IMR-90 (cell line): Measurements from ENCODE around the gene TSPAN14. TPM values are rescaled to one million over a fixed set of nuclear protein-coding genes. Genes with fewer than 3 reads are reported as not detected.
A peak's percentile ranks its signal among the peaks of the same experiment; 100 is the strongest.

Source experiments
- ATAC-seq: fragments of 200-7000 bp; cut with Tn5 transposase; 2 replicates; pipeline ENCODE4 v1.9.1; 2020; ENCODE audit warnings: low read depth, mild to moderate bottlenecking, moderate library complexity
- BruUV-seq: library from RNA; stranded (reverse); fragments of 400-500 nt; replicated peaks from 2 replicates; lab custom pipeline; 2021; lab: Mats Ljungman, UMichigan
- CTCF ChIA-PET: fragments of 300-600 bp; formaldehyde crosslinking; extraction: SDS; loops from one replicate; lab custom pipeline; 2021; ENCODE audit warnings: antibody characterized with exemption; lab: Yijun Ruan, JAX
- POLR2A ChIA-PET: fragments of 300-600 bp; sonication (Branson Sonifier 250); formaldehyde crosslinking; loops from one replicate; lab custom pipeline; 2022; ENCODE audit warnings: antibody characterized with exemption; ENCODE audit not compliant: unreplicated experiment; lab: Charles Lee
- DNase-seq: peaks from one replicate; pipeline ENCODE4 v3.0.0; 2013
- H2AFZ ChIP-seq: replicated peaks from 2 replicates; pipeline ENCODE3; 2013; ENCODE audit warnings: low read length, mild to moderate bottlenecking; ENCODE audit not compliant: poor library complexity
- H2AK5ac ChIP-seq: 2 replicates; pipeline ENCODE4 v1.6.1; 2013; ENCODE audit warnings: low read depth, low read length, inconsistent platforms
- H2AK9ac ChIP-seq: replicated peaks from 2 replicates; pipeline ENCODE3; 2013; ENCODE audit warnings: mild to moderate bottlenecking, low read depth, low read length, moderate library complexity; ENCODE audit not compliant: poor library complexity
- H2BK120ac ChIP-seq: 2 replicates; pipeline ENCODE4 v1.6.1; 2013; ENCODE audit warnings: low read depth, low read length, inconsistent platforms
- H2BK15ac ChIP-seq: 3 replicates; pipeline ENCODE4 v1.6.1; 2013; ENCODE audit warnings: low read depth, low read length, inconsistent platforms
- H2BK20ac ChIP-seq: 2 replicates; pipeline ENCODE4 v1.6.1; 2013; ENCODE audit warnings: low read depth, mild to moderate bottlenecking, inconsistent platforms, low read length, moderate library complexity
- H2BK5ac ChIP-seq: 2 replicates; pipeline ENCODE4 v1.6.1; 2013; ENCODE audit warnings: mild to moderate bottlenecking, low read depth, low read length, inconsistent platforms; ENCODE audit not compliant: poor library complexity, severe bottlenecking
- H3K14ac ChIP-seq: replicated peaks from 2 replicates; pipeline ENCODE4 v1.6.1; 2013; ENCODE audit warnings: low read depth, low read length, inconsistent platforms
- H3K18ac ChIP-seq: 2 replicates; pipeline ENCODE4 v1.6.1; 2013; ENCODE audit warnings: low read depth, low read length, control low read depth
- H3K23ac ChIP-seq: 2 replicates; pipeline ENCODE4 v1.6.1; 2013; ENCODE audit warnings: low read depth, low read length, inconsistent platforms
- H3K27ac ChIP-seq: 2 replicates; pipeline ENCODE4 v1.5.1; 2013; ENCODE audit warnings: mild to moderate bottlenecking, control low read depth, low read length; ENCODE audit not compliant: insufficient read depth
- H3K27me3 ChIP-seq: 2 replicates; pipeline ENCODE4 v1.6.1; 2013; ENCODE audit warnings: low read length; ENCODE audit not compliant: control insufficient read depth, insufficient read depth
- H3K36me3 ChIP-seq: 2 replicates; pipeline ENCODE4 v1.6.1; 2013; ENCODE audit warnings: low read length, mixed read lengths; ENCODE audit not compliant: control insufficient read depth, insufficient read depth
- H3K4ac ChIP-seq: 2 replicates; pipeline ENCODE4 v1.6.1; 2013; ENCODE audit warnings: low read depth, low read length, inconsistent platforms
- H3K4me1 ChIP-seq: 2 replicates; pipeline ENCODE4 v1.6.1; 2013; ENCODE audit warnings: low read length, mixed read lengths; ENCODE audit not compliant: control insufficient read depth, insufficient read depth
- H3K4me2 ChIP-seq: 2 replicates; pipeline ENCODE4 v1.6.1; 2013; ENCODE audit warnings: low read depth, mild to moderate bottlenecking, control low read depth, low read length, moderate library complexity
- H3K4me3 ChIP-seq: 2 replicates; pipeline ENCODE4 v1.5.1; 2013; ENCODE audit warnings: low read depth, mild to moderate bottlenecking, control low read depth, low read length, moderate library complexity; ENCODE audit not compliant: insufficient read depth
- H3K56ac ChIP-seq: 2 replicates; pipeline ENCODE4 v1.6.1; 2013; ENCODE audit warnings: low read length, inconsistent platforms; ENCODE audit not compliant: insufficient read depth; ENCODE audit errors: extremely low read depth
- H3K79me1 ChIP-seq, 2 experiments: 2 replicates each; pipeline ENCODE4 v1.6.1; 2013; ENCODE audit warnings: low read length in 2 of 2, inconsistent platforms in 1 of 2, low read depth in 1 of 2
- H3K9ac ChIP-seq: 2 replicates; pipeline ENCODE4 v1.6.1; 2013; ENCODE audit warnings: low read depth, low read length, control low read depth
- H3K9me1 ChIP-seq: 2 replicates; pipeline ENCODE4 v1.6.1; 2013; ENCODE audit warnings: low read length, inconsistent platforms; ENCODE audit not compliant: insufficient read depth
- H3K9me3 ChIP-seq: 2 replicates; pipeline ENCODE4 v1.6.1; 2013; ENCODE audit warnings: low read length; ENCODE audit not compliant: control insufficient read depth, insufficient read depth
- H4K20me1 ChIP-seq: 2 replicates; pipeline ENCODE4 v1.6.1; 2013; ENCODE audit warnings: low read length, inconsistent platforms; ENCODE audit not compliant: insufficient read depth
- H4K5ac ChIP-seq: 2 replicates; pipeline ENCODE4 v1.6.1; 2013; ENCODE audit warnings: mild to moderate bottlenecking, low read depth, low read length, control low read depth
- H4K8ac ChIP-seq, 2 experiments: 2 replicates each; pipeline ENCODE4 v1.6.1; 2013; ENCODE audit warnings: low read depth in 2 of 2, low read length in 2 of 2, control low read depth in 1 of 2, inconsistent platforms in 1 of 2
- H4K91ac ChIP-seq: 2 replicates; pipeline ENCODE4 v1.6.1; 2013; ENCODE audit warnings: low read depth, low read length, inconsistent platforms; ENCODE audit not compliant: insufficient read depth
- CHD1 ChIP-seq: IDR thresholded peaks from 2 replicates; pipeline ENCODE4 v1.6.1; 2012; ENCODE audit warnings: low read depth, low read length, improper control_type of control experiment
- FOS ChIP-seq: fragments of 150-350 bp; IDR thresholded peaks from 2 replicates; pipeline ENCODE4 v1.6.1; 2016; ENCODE audit warnings: low read depth, low read length
- MXI1 ChIP-seq: IDR thresholded peaks from 2 replicates; pipeline ENCODE4 v1.6.1; 2012; ENCODE audit warnings: low read depth, mild to moderate bottlenecking, low read length, moderate library complexity, borderline replicate concordance
- NFE2L2 ChIP-seq: fragments of 150-350 bp; IDR thresholded peaks from 2 replicates; pipeline ENCODE4 v1.6.1; 2016; ENCODE audit warnings: low read depth, mild to moderate bottlenecking, low read length
- RAD21 ChIP-seq: IDR thresholded peaks from 2 replicates; pipeline ENCODE4 v1.6.1; 2012; ENCODE audit warnings: low read length, improper control_type of control experiment
- RCOR1 ChIP-seq: IDR thresholded peaks from 2 replicates; pipeline ENCODE4 v1.6.1; 2012; ENCODE audit warnings: mild to moderate bottlenecking, low read length, improper control_type of control experiment; ENCODE audit not compliant: insufficient replicate concordance
- RFX5 ChIP-seq: IDR thresholded peaks from 2 replicates; pipeline ENCODE4 v1.8.0; 2012; ENCODE audit warnings: low read depth, mild to moderate bottlenecking, low read length, moderate library complexity
- SMC3 ChIP-seq: fragments of 150-350 bp; IDR thresholded peaks from 2 replicates; pipeline ENCODE4 v1.6.1; 2016; ENCODE audit warnings: low read depth, mild to moderate bottlenecking, antibody characterized with exemption, low read length, moderate library complexity
- WGBS, 2 experiments: methylation state at CpG; one replicate each; pipeline versions ENCODE4 v1.1.5 to v1.1.7; 2013; ENCODE audit warnings: missing lambda C conversion rate in 2 of 2; ENCODE audit not compliant: insufficient read length in 1 of 2; ENCODE audit errors: extremely low coverage in 2 of 2; 5-methylcytosine and 5-hydroxymethylcytosine counted together
- dilution Hi-C: fragments of 300-500 bp; cut with HindIII; formaldehyde crosslinking; loops from one replicate; pipeline ENCODE4 v1.14.3; 2018; ENCODE audit warnings: low sequenced_read_pairs; ENCODE audit not compliant: unreplicated experiment
- in situ Hi-C: fragments of 300-500 bp; cut with MboI; formaldehyde crosslinking; loops from 3 replicates; pipeline ENCODE4 v1.14.3; 2019; ENCODE audit warnings: low sequenced_read_pairs, inconsistent platforms, mixed read lengths
- intact Hi-C: fragments of 100-400 bp; cut with micrococcal nuclease; formaldehyde crosslinking; loops from 2 replicates; pipeline ENCODE4 v1.10.0; 2022
- polyA plus RNA-seq, 3 experiments: library from polyadenylated mRNA; depleted of rRNA; stranded (reverse); fragments of >200 nt; gene quantifications; 2 replicates each; pipeline ENCODE4 v1.2.3, GENCODE V29; 2012; ENCODE audit warnings: low replicate concordance in 1 of 3
- total RNA-seq: library from RNA; depleted of rRNA; stranded (reverse); fragments of >200 nt; gene quantifications from 2 replicates; pipeline ENCODE4 v1.2.3, GENCODE V29; 2012
- TF ChIP-seq, protein P1 (sequence below): fragments of 150-350 bp; IDR thresholded peaks from 2 replicates; pipeline ENCODE4 v1.6.1; 2017; ENCODE audit warnings: mild to moderate bottlenecking, antibody characterized with exemption, low read length, low read depth
- TF ChIP-seq, protein P2 (sequence below): conservative IDR thresholded peaks from 2 replicates; pipeline ENCODE4 v1.5.1; 2012; ENCODE audit warnings: mild to moderate bottlenecking, low read depth, low read length, improper control_type of control experiment

TSPAN14 gene
- total and polyA plus RNA-seq, 2 of the 4 experiments (the other 2 are of a cell fraction) = 18.5 to 43.0 TPM

DNA sequence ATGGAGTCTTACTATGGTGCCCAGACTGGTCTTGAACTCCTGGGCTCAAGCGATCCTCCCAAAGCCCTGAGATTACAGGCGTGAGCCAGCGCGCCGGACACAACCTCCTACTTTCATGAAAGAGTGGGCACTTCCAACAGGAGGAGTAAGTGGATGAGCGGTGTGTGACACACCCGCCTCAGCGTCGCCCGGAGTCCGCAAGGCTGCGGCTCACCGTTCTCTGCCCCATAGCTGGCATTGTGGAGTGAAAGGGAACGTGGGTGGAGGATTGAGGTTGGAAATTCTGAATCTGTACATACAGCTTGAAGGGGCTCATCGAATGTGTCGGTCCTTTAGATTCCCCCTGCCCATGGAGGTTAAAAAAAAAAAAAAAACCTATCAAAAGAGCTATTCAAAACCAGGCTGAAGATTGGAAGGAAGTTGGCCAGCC, 46.3 kb upstream of the TSPAN14 start:
- no peak overlapping the region for H4K8ac ChIP-seq
- H3K27ac ChIP-seq = no peak overlapping the region
- in situ Hi-C loops (no loop called here), dilution Hi-C loops (no loop called here), intact Hi-C loops (no loop called here)
- H3K9me3 ChIP-seq = no peaks in the 10 kb centered on the region
- no peak overlapping the region for H3K14ac ChIP-seq
- H2BK5ac ChIP-seq = no peak overlapping the region
- H3K27me3 ChIP-seq = peaks cover 18% of the 10 kb centered on the region
- TF ChIP-seq MXI1 (no peak), CHD1 (no peak), RCOR1 (no peak), NFE2L2 (no peak), SMC3 (no peak), RAD21 (no peak), FOS (no peak), RFX5 (no peak)
- TF ChIP-seq, protein P1, sequence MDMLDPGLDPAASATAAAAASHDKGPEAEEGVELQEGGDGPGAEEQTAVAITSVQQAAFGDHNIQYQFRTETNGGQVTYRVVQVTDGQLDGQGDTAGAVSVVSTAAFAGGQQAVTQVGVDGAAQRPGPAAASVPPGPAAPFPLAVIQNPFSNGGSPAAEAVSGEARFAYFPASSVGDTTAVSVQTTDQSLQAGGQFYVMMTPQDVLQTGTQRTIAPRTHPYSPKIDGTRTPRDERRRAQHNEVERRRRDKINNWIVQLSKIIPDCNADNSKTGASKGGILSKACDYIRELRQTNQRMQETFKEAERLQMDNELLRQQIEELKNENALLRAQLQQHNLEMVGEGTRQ = no peak
- TF ChIP-seq, protein P2, sequence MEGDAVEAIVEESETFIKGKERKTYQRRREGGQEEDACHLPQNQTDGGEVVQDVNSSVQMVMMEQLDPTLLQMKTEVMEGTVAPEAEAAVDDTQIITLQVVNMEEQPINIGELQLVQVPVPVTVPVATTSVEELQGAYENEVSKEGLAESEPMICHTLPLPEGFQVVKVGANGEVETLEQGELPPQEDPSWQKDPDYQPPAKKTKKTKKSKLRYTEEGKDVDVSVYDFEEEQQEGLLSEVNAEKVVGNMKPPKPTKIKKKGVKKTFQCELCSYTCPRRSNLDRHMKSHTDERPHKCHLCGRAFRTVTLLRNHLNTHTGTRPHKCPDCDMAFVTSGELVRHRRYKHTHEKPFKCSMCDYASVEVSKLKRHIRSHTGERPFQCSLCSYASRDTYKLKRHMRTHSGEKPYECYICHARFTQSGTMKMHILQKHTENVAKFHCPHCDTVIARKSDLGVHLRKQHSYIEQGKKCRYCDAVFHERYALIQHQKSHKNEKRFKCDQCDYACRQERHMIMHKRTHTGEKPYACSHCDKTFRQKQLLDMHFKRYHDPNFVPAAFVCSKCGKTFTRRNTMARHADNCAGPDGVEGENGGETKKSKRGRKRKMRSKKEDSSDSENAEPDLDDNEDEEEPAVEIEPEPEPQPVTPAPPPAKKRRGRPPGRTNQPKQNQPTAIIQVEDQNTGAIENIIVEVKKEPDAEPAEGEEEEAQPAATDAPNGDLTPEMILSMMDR = no peak
- H3K4ac ChIP-seq = no peak overlapping the region
- no TSS peak for BruUV-seq
- H4K91ac ChIP-seq = no peak overlapping the region
- H3K56ac ChIP-seq = no peak overlapping the region
- DNase-seq (no peak), ATAC-seq (no peak)
- peak overlapping the region; percentile 68; the same call in 1 of the 2 replicates for H3K4me2 ChIP-seq
- CTCF ChIA-PET = no interaction called here
- no peak overlapping the region for H2BK20ac ChIP-seq
- WGBS, 2 experiments = no CpG with 5 or more reads among the region's 16 CpGs
- H3K79me1 ChIP-seq = no peaks in the 10 kb centered on the region
- H2AK5ac ChIP-seq = no peak overlapping the region
- no peaks in the 10 kb centered on the region; the same call in 1 of the 2 replicates for H3K4me1 ChIP-seq
- H3K4me3 ChIP-seq = peak overlapping the region; percentile 43
- no peak overlapping the region for H2BK15ac ChIP-seq
- no peaks in the 10 kb centered on the region for H4K20me1 ChIP-seq
- no peak overlapping the region for H2AK9ac ChIP-seq
- H3K36me3 ChIP-seq = no peaks in the 10 kb centered on the region
- peaks cover 3% of the 10 kb centered on the region; the same call in 1 of the 2 replicates for H3K9me1 ChIP-seq
- no peak overlapping the region for H2BK120ac ChIP-seq
- peak overlapping the region; percentile 84 for H2AFZ ChIP-seq
- H4K5ac ChIP-seq = no peak overlapping the region
- no peak overlapping the region for H3K9ac ChIP-seq
- POLR2A ChIA-PET = no interaction called here
- H3K23ac ChIP-seq = no peak overlapping the region
- H3K18ac ChIP-seq = no peak overlapping the region
